ENCODE measurements around the gene CPNE6. TPM values are rescaled to one million over a fixed set of nuclear protein-coding genes. Genes with fewer than 3 reads are reported as not detected.
A peak's percentile ranks its signal among the peaks of the same experiment; 100 is the strongest.

Gene CPNE6
- total and polyA plus RNA-seq, 2 of the 13 experiments (the other 11 are each of a cell fraction or from before 2014, with no cell fraction given) = not detected

DNA sequence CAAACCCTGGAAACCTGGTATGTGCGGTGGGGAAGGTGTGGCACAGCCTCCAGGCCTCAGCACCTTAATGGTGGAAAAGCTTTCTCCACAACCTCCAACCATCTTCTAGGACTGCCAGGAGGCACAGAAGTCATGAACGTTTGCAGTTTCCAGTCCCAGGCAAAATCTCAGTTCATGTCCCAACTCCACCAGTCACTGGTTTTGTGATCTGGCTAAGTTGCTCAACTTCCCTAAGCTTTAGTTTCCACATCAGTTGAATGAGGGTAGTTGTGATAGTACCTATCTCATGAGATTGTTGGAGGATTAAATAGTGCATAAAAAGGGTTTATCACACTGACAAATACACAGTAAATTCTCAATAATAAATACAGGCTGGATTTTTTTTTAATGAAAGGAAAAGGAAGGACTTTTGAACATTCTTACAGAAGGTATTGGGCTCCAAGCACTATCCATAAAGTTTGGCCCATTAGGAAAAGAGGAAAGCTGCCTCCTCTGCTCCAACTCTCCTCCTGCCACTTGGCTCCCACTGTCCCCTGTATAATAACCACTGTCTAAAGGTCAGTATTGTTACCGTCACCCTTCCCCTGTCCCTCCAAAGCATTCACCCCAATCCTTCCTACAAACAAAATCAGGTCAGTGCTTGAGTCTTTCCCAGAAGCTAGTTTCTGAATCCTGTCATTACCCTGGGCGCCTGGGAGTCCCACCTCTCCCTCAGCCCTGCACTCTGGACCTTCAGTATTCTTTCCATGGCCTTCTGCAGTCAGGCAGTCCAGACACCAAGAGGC, 29.0 kb downstream of the CPNE6 start (continued):
- peak; percentile 13; the same call in 1 of the 2 replicates for TF ChIP-seq HNF4G (IDR thresholded peaks at IDR 0.05; ENCODE audit: borderline replicate concordance, low read depth, low read length)
- TF ChIP-seq HNF4G (CRISPR knock-in tag; IDR thresholded peaks at IDR 0.05; ENCODE audit: borderline replicate concordance, low read depth) = no peak
- TF ChIP-seq ZNF678 (CRISPR knock-in tag; IDR thresholded peaks at IDR 0.05) = 0 out of 2 replicates have a peak, but pooled peaks have one; percentile 26
- 0 out of 2 replicates have a peak, but pooled peaks have one; percentile 31 for TF ChIP-seq ZNF776 (CRISPR knock-in tag; IDR thresholded peaks at IDR 0.05)
- TF ChIP-seq, protein P1, sequence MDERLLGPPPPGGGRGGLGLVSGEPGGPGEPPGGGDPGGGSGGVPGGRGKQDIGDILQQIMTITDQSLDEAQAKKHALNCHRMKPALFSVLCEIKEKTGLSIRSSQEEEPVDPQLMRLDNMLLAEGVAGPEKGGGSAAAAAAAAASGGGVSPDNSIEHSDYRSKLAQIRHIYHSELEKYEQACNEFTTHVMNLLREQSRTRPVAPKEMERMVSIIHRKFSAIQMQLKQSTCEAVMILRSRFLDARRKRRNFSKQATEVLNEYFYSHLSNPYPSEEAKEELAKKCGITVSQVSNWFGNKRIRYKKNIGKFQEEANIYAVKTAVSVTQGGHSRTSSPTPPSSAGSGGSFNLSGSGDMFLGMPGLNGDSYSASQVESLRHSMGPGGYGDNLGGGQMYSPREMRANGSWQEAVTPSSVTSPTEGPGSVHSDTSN (CRISPR knock-in tag; IDR thresholded peaks at IDR 0.05) = no peak; the same call in 1 of the 2 replicates
- 0 out of 2 replicates have a peak, but pooled peaks have one; percentile 24 for TF ChIP-seq CEBPB (IDR thresholded peaks at IDR 0.05; ENCODE audit: borderline replicate concordance, low read depth, low read length)
- no peak for TF ChIP-seq ZNF138 (CRISPR knock-in tag; IDR thresholded peaks at IDR 0.05; ENCODE audit: low read depth)
- TF ChIP-seq, protein P2, sequence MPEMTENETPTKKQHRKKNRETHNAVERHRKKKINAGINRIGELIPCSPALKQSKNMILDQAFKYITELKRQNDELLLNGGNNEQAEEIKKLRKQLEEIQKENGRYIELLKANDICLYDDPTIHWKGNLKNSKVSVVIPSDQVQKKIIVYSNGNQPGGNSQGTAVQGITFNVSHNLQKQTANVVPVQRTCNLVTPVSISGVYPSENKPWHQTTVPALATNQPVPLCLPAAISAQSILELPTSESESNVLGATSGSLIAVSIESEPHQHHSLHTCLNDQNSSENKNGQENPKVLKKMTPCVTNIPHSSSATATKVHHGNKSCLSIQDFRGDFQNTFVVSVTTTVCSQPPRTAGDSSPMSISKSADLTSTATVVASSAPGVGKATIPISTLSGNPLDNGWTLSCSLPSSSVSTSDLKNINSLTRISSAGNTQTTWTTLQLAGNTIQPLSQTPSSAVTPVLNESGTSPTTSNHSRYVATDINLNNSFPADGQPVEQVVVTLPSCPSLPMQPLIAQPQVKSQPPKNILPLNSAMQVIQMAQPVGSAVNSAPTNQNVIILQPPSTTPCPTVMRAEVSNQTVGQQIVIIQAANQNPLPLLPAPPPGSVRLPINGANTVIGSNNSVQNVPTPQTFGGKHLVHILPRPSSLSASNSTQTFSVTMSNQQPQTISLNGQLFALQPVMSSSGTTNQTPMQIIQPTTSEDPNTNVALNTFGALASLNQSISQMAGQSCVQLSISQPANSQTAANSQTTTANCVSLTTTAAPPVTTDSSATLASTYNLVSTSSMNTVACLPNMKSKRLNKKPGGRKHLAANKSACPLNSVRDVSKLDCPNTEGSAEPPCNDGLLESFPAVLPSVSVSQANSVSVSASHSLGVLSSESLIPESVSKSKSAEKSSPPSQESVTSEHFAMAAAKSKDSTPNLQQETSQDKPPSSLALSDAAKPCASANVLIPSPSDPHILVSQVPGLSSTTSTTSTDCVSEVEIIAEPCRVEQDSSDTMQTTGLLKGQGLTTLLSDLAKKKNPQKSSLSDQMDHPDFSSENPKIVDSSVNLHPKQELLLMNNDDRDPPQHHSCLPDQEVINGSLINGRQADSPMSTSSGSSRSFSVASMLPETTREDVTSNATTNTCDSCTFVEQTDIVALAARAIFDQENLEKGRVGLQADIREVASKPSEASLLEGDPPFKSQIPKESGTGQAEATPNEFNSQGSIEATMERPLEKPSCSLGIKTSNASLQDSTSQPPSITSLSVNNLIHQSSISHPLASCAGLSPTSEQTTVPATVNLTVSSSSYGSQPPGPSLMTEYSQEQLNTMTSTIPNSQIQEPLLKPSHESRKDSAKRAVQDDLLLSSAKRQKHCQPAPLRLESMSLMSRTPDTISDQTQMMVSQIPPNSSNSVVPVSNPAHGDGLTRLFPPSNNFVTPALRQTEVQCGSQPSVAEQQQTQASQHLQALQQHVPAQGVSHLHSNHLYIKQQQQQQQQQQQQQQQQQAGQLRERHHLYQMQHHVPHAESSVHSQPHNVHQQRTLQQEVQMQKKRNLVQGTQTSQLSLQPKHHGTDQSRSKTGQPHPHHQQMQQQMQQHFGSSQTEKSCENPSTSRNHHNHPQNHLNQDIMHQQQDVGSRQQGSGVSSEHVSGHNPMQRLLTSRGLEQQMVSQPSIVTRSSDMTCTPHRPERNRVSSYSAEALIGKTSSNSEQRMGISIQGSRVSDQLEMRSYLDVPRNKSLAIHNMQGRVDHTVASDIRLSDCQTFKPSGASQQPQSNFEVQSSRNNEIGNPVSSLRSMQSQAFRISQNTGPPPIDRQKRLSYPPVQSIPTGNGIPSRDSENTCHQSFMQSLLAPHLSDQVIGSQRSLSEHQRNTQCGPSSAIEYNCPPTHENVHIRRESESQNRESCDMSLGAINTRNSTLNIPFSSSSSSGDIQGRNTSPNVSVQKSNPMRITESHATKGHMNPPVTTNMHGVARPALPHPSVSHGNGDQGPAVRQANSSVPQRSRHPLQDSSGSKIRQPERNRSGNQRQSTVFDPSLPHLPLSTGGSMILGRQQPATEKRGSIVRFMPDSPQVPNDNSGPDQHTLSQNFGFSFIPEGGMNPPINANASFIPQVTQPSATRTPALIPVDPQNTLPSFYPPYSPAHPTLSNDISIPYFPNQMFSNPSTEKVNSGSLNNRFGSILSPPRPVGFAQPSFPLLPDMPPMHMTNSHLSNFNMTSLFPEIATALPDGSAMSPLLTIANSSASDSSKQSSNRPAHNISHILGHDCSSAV (CRISPR knock-in tag; IDR thresholded peaks at IDR 0.05; ENCODE audit: borderline replicate concordance) = 0 out of 2 replicates have a peak, but pooled peaks have one; percentile 43
- TF ChIP-seq GABPB1 (CRISPR knock-in tag; IDR thresholded peaks at IDR 0.05) = no peak
- TF ChIP-seq ATAD3A (CRISPR knock-in tag; IDR thresholded peaks at IDR 0.05) = 0 out of 2 replicates have a peak, but pooled peaks have one; percentile 51
- peak; percentile 47 for TF ChIP-seq HNF4A (CRISPR knock-in tag; IDR thresholded peaks at IDR 0.05)
- no peak for TF ChIP-seq ONECUT2 (CRISPR knock-in tag; IDR thresholded peaks at IDR 0.05)
- TF ChIP-seq ZNF598 (CRISPR knock-in tag; IDR thresholded peaks at IDR 0.05; ENCODE audit: borderline replicate concordance) = peak; percentile 4; the same call in 1 of the 2 replicates
- TF ChIP-seq, protein P3, sequence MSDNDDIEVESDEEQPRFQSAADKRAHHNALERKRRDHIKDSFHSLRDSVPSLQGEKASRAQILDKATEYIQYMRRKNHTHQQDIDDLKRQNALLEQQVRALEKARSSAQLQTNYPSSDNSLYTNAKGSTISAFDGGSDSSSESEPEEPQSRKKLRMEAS (IDR thresholded peaks at IDR 0.05) = no peak
- no peak for TF ChIP-seq ZNF781 (CRISPR knock-in tag; IDR thresholded peaks at IDR 0.05; ENCODE audit: borderline replicate concordance, not compliant biosample characterization)
- TF ChIP-seq ZNF230 (CRISPR knock-in tag; IDR thresholded peaks at IDR 0.05) = 0 out of 2 replicates have a peak, but pooled peaks have one; percentile 70
- TF ChIP-seq FOXK1 (CRISPR knock-in tag; IDR thresholded peaks at IDR 0.05; ENCODE audit: borderline replicate concordance, low read depth) = 0 out of 2 replicates have a peak, but pooled peaks have one; percentile 12

All from HepG2 (cell line).